H9 (cell line): ENCODE data around the gene SPATA25. TPM values are rescaled to one million over a fixed set of nuclear protein-coding genes. Genes with fewer than 3 reads are reported as not detected.

ENCODE experiments used
- DNase-seq: peaks from one replicate; pipeline ENCODE4 v3.0.0-alpha.2; 2017
- H2AFZ ChIP-seq: one replicate; pipeline ENCODE4 v1.6.1; 2013; ENCODE audit warnings: mild to moderate bottlenecking, low read length, control low read depth, moderate library complexity
- H2AK5ac ChIP-seq: 2 replicates; pipeline ENCODE4 v1.6.1; 2013; ENCODE audit warnings: low read length, control low read depth, mixed read lengths; ENCODE audit not compliant: insufficient read length
- H2BK120ac ChIP-seq: one replicate; pipeline ENCODE4 v1.6.1; 2013; ENCODE audit warnings: low read depth, mild to moderate bottlenecking, low read length, control low read depth, inconsistent platforms; ENCODE audit not compliant: poor library complexity, severe bottlenecking
- H2BK12ac ChIP-seq: 2 replicates; pipeline ENCODE4 v1.6.1; 2013; ENCODE audit warnings: low read length, control low read depth, mixed read lengths, low read depth; ENCODE audit not compliant: insufficient read length
- H2BK15ac ChIP-seq: 2 replicates; pipeline ENCODE4 v1.6.1; 2013; ENCODE audit warnings: low read depth, low read length, control low read depth
- H2BK20ac ChIP-seq: one replicate; pipeline ENCODE4 v1.6.1; 2013; ENCODE audit warnings: low read depth, mild to moderate bottlenecking, low read length, control low read depth, inconsistent platforms; ENCODE audit not compliant: poor library complexity, severe bottlenecking
- H2BK5ac ChIP-seq: 2 replicates; pipeline ENCODE4 v1.6.1; 2013; ENCODE audit warnings: low read length, control low read depth, mixed read lengths; ENCODE audit not compliant: insufficient read length
- H3K14ac ChIP-seq: 2 replicates; pipeline ENCODE4 v1.6.1; 2013; ENCODE audit warnings: low read length, control low read depth; ENCODE audit not compliant: insufficient read depth
- H3K18ac ChIP-seq: 2 replicates; pipeline ENCODE4 v1.6.1; 2013; ENCODE audit warnings: low read depth, mild to moderate bottlenecking, mixed read lengths, low read length, control low read depth; ENCODE audit not compliant: insufficient read length
- H3K23ac ChIP-seq: 2 replicates; pipeline ENCODE4 v1.6.1; 2013; ENCODE audit warnings: low read length, control low read depth, mixed read lengths, low read depth; ENCODE audit not compliant: insufficient read length
- H3K23me2 ChIP-seq: 2 replicates; pipeline ENCODE4 v1.6.1; 2013; ENCODE audit warnings: low read depth, mild to moderate bottlenecking, mixed read lengths, low read length, control low read depth; ENCODE audit not compliant: insufficient read length, poor library complexity, severe bottlenecking
- H3K27ac ChIP-seq: 2 replicates; pipeline ENCODE4 v1.5.1; 2013; ENCODE audit warnings: low read length, control low read depth, mixed read lengths, low read depth; ENCODE audit not compliant: insufficient read length
- H3K27me3 ChIP-seq: 2 replicates; pipeline ENCODE4 v1.6.1; 2013; ENCODE audit warnings: low read length, control low read depth, inconsistent platforms; ENCODE audit not compliant: insufficient read depth
- H3K4ac ChIP-seq: 2 replicates; pipeline ENCODE4 v1.6.1; 2013; ENCODE audit warnings: low read depth, mild to moderate bottlenecking, control low read depth, inconsistent platforms, low read length, moderate library complexity
- H3K4me1 ChIP-seq: 2 replicates; pipeline ENCODE4 v1.6.1; 2013; ENCODE audit warnings: low read length, control low read depth, inconsistent platforms; ENCODE audit not compliant: insufficient read depth
- H3K4me2 ChIP-seq: 2 replicates; pipeline ENCODE4 v1.6.1; 2013; ENCODE audit warnings: low read length, control low read depth, mixed read lengths; ENCODE audit not compliant: insufficient read length, insufficient read depth
- H3K56ac ChIP-seq: 2 replicates; pipeline ENCODE4 v1.6.1; 2013; ENCODE audit warnings: low read depth, mild to moderate bottlenecking, mixed read lengths, low read length, control low read depth; ENCODE audit not compliant: insufficient read length
- H3K79me1 ChIP-seq: 2 replicates; pipeline ENCODE4 v1.6.1; 2013; ENCODE audit warnings: low read depth, mild to moderate bottlenecking, moderate library complexity, low read length, control low read depth, inconsistent platforms; ENCODE audit not compliant: insufficient read depth, poor library complexity, severe bottlenecking
- H3K79me2 ChIP-seq: 2 replicates; pipeline ENCODE4 v1.6.1; 2013; ENCODE audit warnings: low read length, control low read depth, inconsistent platforms; ENCODE audit not compliant: insufficient read depth
- H3K9ac ChIP-seq: 2 replicates; pipeline ENCODE4 v1.6.1; 2013; ENCODE audit warnings: low read length, control low read depth, mixed read lengths; ENCODE audit not compliant: insufficient read length; ENCODE audit errors: extremely low read depth
- H3K9me3 ChIP-seq: one replicate; pipeline ENCODE4 v1.6.1; 2013; ENCODE audit warnings: low read depth, low read length, inconsistent platforms; ENCODE audit not compliant: control insufficient read depth
- H3T11ph ChIP-seq: one replicate; pipeline ENCODE4 v1.6.1; 2013; ENCODE audit warnings: mild to moderate bottlenecking, low read length, control low read depth, inconsistent platforms
- H4K20me1 ChIP-seq: one replicate; pipeline ENCODE4 v1.6.1; 2013; ENCODE audit not compliant: control insufficient read depth, insufficient read length, insufficient read depth
- H4K5ac ChIP-seq: 2 replicates; pipeline ENCODE4 v1.6.1; 2013; ENCODE audit warnings: low read depth, mild to moderate bottlenecking, mixed read lengths, low read length, control low read depth; ENCODE audit not compliant: insufficient read length
- H4K8ac ChIP-seq: replicated peaks from 2 replicates; pipeline ENCODE4 v1.6.1; 2013; ENCODE audit warnings: low read length, control low read depth, mixed read lengths, low read depth; ENCODE audit not compliant: insufficient read length
- H4K91ac ChIP-seq: 2 replicates; pipeline ENCODE4 v1.6.1; 2013; ENCODE audit warnings: low read depth, mild to moderate bottlenecking, moderate library complexity, mixed read lengths, low read length, control low read depth; ENCODE audit not compliant: insufficient read length
- H3K27ac Mint-ChIP-seq, 3 experiments: 2 replicates in 2 of 3; 3 replicates in 1 of 3; pipeline ENCODE4 v1.8.0; 2020 to 2021; ENCODE audit warnings: mixed read lengths in 3 of 3, mild to moderate bottlenecking in 1 of 3, moderate library complexity in 1 of 3
- H3K27me3 Mint-ChIP-seq: 2 replicates; pipeline ENCODE4 v1.8.0; 2021; ENCODE audit warnings: low read depth, mild to moderate bottlenecking, moderate library complexity, mixed read lengths
- H3K36me3 Mint-ChIP-seq, 3 experiments: 2 replicates in 2 of 3; 3 replicates in 1 of 3; pipeline ENCODE4 v1.8.0; 2020 to 2021; ENCODE audit warnings: low read depth in 3 of 3, mixed read lengths in 3 of 3; ENCODE audit not compliant: insufficient read depth in 1 of 3
- H3K4me1 Mint-ChIP-seq, 2 experiments: 2 replicates each; pipeline ENCODE4 v1.8.0; 2020; ENCODE audit warnings: mixed read lengths in 2 of 2
- H3K4me3 Mint-ChIP-seq, 2 experiments: 2 replicates in 1 of 2; 3 replicates in 1 of 2; pipeline ENCODE4 v1.8.0; 2020 to 2021; ENCODE audit warnings: mild to moderate bottlenecking in 2 of 2, mixed read lengths in 2 of 2, moderate library complexity in 1 of 2
- H3K9me3 Mint-ChIP-seq, 2 experiments: 2 replicates in 1 of 2; 3 replicates in 1 of 2; pipeline ENCODE4 v1.8.0; 2020; ENCODE audit warnings: mild to moderate bottlenecking in 2 of 2, mixed read lengths in 2 of 2, moderate library complexity in 1 of 2
- CTCF ChIP-seq: fragments of 200-600 bp; sonication (generic); conservative IDR thresholded peaks from 3 replicates; pipeline ENCODE4 v1.8.0; 2021; ENCODE audit warnings: antibody characterized with exemption, mild to moderate bottlenecking
- WGBS: extraction: QIAGEN DNeasy Blood & Tissue Kit; methylation state at CpG from one replicate; pipeline ENCODE4 v1.1.7; 2013; ENCODE audit warnings: missing lambda C conversion rate, low lambda C conversion rate, mixed read lengths; ENCODE audit not compliant: insufficient read length; ENCODE audit errors: extremely low coverage; 5-methylcytosine and 5-hydroxymethylcytosine counted together
- total RNA-seq: library from RNA; stranded (reverse); gene quantifications from 2 replicates; pipeline ENCODE4 v1.2.1, GENCODE V29; 2021

Gene SPATA25
- total RNA-seq, 1 experiment from 2014 or later, result 2.4 TPM

DNA sequence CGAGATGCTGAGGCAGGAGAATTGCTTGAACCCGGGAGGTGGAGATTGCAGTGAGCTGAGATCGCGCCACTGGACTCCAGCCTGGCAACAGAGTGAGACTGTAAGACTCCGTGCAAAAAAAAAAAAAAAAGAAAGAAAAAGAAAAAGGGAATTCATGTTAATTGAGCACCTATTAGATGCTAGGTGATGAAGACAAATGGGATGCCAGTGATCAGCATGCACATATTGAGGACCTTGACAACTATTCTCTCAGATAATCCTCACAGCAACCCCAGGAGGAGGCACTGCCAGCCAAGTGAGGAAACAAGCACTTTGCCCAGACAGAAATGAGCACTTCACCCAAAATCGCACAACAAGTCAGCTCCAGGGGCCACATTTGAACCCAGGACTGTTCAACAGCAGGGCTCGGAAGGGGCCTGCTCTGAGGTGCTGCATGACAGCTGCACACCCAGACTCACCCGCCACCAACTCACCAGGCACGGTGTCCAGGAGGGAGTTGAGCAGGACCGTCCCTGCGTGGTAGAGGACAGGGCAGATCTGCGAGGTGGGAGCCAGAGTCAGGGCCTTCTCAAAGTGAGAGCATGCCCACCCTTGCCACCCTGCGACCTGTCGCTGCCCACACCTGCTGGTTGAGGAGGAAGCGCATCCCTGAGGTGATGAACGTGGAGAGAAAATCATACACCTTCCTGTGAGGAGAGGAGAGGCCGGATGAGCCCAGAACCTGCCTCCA is 20.0 kb upstream of the SPATA25 start:
- no peak for DNase-seq
- no peaks in the 10 kb centered on the region for H3K27me3 ChIP-seq
- no peak overlapping the region for H3K14ac ChIP-seq
- no peak overlapping the region for H3K23ac ChIP-seq
- WGBS, result no CpG with 5 or more reads among the region's 17 CpGs
- H4K91ac ChIP-seq, result no peak overlapping the region
- no peak overlapping the region for H2AFZ ChIP-seq
- H3K79me1 ChIP-seq, result no peaks in the 10 kb centered on the region
- H3K56ac ChIP-seq, result no peak overlapping the region
- Mint-ChIP-seq H3K4me3 (no peak overlapping the region), H3K27ac (no peak overlapping the region), H3K27me3 (no peaks in the 10 kb centered on the region), H3K9me3 (no peaks in the 10 kb centered on the region), H3K4me1 (peaks cover 11 to 20% of the 10 kb centered on the region in 2 experiments), H3K36me3 (peaks cover 53 to 62% (median 56%) of the 10 kb centered on the region in 3 experiments; a peak in 6 of 7 replicates)
- no peak overlapping the region for H2BK120ac ChIP-seq
- H3K27ac ChIP-seq, result no peak overlapping the region
- no peak overlapping the region for H2BK20ac ChIP-seq
- no peak overlapping the region for H3T11ph ChIP-seq
- no peak for TF ChIP-seq CTCF
- no peak overlapping the region for H4K5ac ChIP-seq
- no peak overlapping the region for H3K4me2 ChIP-seq
- no peak overlapping the region for H3K9ac ChIP-seq
- H2BK15ac ChIP-seq, result no peak overlapping the region
- H3K4me1 ChIP-seq, result no peaks in the 10 kb centered on the region
- no peak overlapping the region for H4K8ac ChIP-seq
- H3K79me2 ChIP-seq, result no peaks in the 10 kb centered on the region
- no peak overlapping the region for H3K18ac ChIP-seq
- H2AK5ac ChIP-seq, result no peak overlapping the region
- H3K9me3 ChIP-seq, result no peaks in the 10 kb centered on the region
- H3K23me2 ChIP-seq, result peaks cover 13% of the 10 kb centered on the region
- H2BK12ac ChIP-seq, result no peak overlapping the region
- no peak overlapping the region for H3K4ac ChIP-seq
- no peaks in the 10 kb centered on the region for H4K20me1 ChIP-seq
- no peak overlapping the region for H2BK5ac ChIP-seq
